Panc1 (cell line): ENCODE measurements around the gene ZBTB7B. TPM values are rescaled to one million over a fixed set of nuclear protein-coding genes. Genes with fewer than 3 reads are reported as not detected.

Experiments used
- ATAC-seq: fragments of 200-7000 bp; cut with Tn5 transposase; 2 replicates; pipeline ENCODE4 v1.9.1; 2020; ENCODE audit warnings: mild to moderate bottlenecking, moderate library complexity
- BruUV-seq: library from RNA; stranded (reverse); fragments of 400-500 nt; replicated peaks from 2 replicates; lab custom pipeline; 2021; lab: Mats Ljungman, UMichigan
- CTCF ChIA-PET: fragments of 300-600 bp; sonication (Branson Sonifier 250); formaldehyde crosslinking; loops from one replicate; lab custom pipeline; 2022; ENCODE audit warnings: antibody characterized with exemption; lab: Charles Lee
- POLR2A ChIA-PET: fragments of 300-600 bp; sonication (Branson Sonifier 250); formaldehyde crosslinking; loops from one replicate; lab custom pipeline; 2022; ENCODE audit warnings: antibody characterized with exemption; lab: Charles Lee
- DNase-seq: peaks from one replicate; pipeline ENCODE4 v3.0.0-alpha.2; 2010; ENCODE audit warnings: low read depth, low spot score
- H3K27ac ChIP-seq: 2 replicates; pipeline ENCODE4 v1.5.1; 2011; ENCODE audit warnings: mild to moderate bottlenecking, low read length, inconsistent platforms
- H3K27me3 ChIP-seq: fragments of 200-500 bp; sonication (Bioruptor generic); 2 replicates; pipeline ENCODE4 v1.6.0; 2014; ENCODE audit warnings: low read length, inconsistent platforms; ENCODE audit not compliant: control insufficient read depth, insufficient read depth
- H3K36me3 ChIP-seq: fragments of 200-500 bp; sonication (Bioruptor generic); 2 replicates; pipeline ENCODE4 v1.5.1; 2014; ENCODE audit warnings: inconsistent platforms, mild to moderate bottlenecking, low read length, moderate library complexity; ENCODE audit not compliant: control insufficient read depth, insufficient read depth
- H3K4me1 ChIP-seq: 2 replicates; pipeline ENCODE4 v1.5.1; 2011; ENCODE audit warnings: inconsistent platforms, mild to moderate bottlenecking, low read length, moderate library complexity; ENCODE audit not compliant: control insufficient read depth, insufficient read depth
- H3K4me3 ChIP-seq, 2 experiments: 2 replicates each; pipeline ENCODE4 v1.5.1; 2011 to 2012; ENCODE audit warnings: low read depth in 2 of 2, low read length in 2 of 2, mild to moderate bottlenecking in 2 of 2, inconsistent platforms in 1 of 2, moderate library complexity in 1 of 2
- H3K9me3 ChIP-seq: fragments of 200-500 bp; sonication (Bioruptor generic); 2 replicates; pipeline ENCODE4 v1.5.1; 2014; ENCODE audit warnings: low read depth, mild to moderate bottlenecking, inconsistent platforms, low read length, moderate library complexity; ENCODE audit not compliant: control insufficient read depth, insufficient read depth
- CTCF ChIP-seq: fragments of 450-650 bp; IDR thresholded peaks from 2 replicates; pipeline ENCODE4 v1.5.1; 2017; ENCODE audit warnings: mild to moderate bottlenecking
- POLR2AphosphoS5 ChIP-seq: IDR thresholded peaks from 2 replicates; pipeline ENCODE4 v1.6.1; 2012; ENCODE audit warnings: mild to moderate bottlenecking, low read depth, low read length, moderate library complexity
- SIN3A ChIP-seq: IDR thresholded peaks from 2 replicates; pipeline ENCODE4 v1.6.1; 2012; ENCODE audit warnings: low read depth, mild to moderate bottlenecking, low read length, moderate library complexity, borderline replicate concordance; ENCODE audit not compliant: insufficient read depth
- TCF7L2 ChIP-seq: IDR thresholded peaks from 2 replicates; pipeline ENCODE4 v1.6.1; 2011; ENCODE audit warnings: mild to moderate bottlenecking, low read depth, low read length, inconsistent platforms
- in situ Hi-C: cut with HindIII; loops from 2 replicates; pipeline ENCODE4 v1.10.0; 2016; ENCODE audit warnings: low sequenced_read_pairs, low pct_unique_long_range_greater_than_20kb
- intact Hi-C: fragments of 100-400 bp; cut with micrococcal nuclease; formaldehyde crosslinking; loops from one replicate; pipeline ENCODE4 v1.10.0; 2022; ENCODE audit not compliant: unreplicated experiment
- total RNA-seq: library from RNA; stranded (reverse); gene quantifications from one replicate; pipeline ENCODE4 v1.2.1, GENCODE V29; 2021; ENCODE audit not compliant: unreplicated experiment
- TF ChIP-seq, protein P1 (sequence below), 2 experiments: IDR thresholded peaks; 2 replicates each; pipeline ENCODE4 v1.6.1; 2011 to 2012; ENCODE audit warnings: low read depth in 2 of 2, control low read depth in 1 of 2, low read length in 1 of 2, mild to moderate bottlenecking in 1 of 2, moderate library complexity in 1 of 2; ENCODE audit not compliant: insufficient read depth in 1 of 2

ZBTB7B gene
- total RNA-seq, 1 experiment from 2014 or later = 55.8 TPM

DNA sequence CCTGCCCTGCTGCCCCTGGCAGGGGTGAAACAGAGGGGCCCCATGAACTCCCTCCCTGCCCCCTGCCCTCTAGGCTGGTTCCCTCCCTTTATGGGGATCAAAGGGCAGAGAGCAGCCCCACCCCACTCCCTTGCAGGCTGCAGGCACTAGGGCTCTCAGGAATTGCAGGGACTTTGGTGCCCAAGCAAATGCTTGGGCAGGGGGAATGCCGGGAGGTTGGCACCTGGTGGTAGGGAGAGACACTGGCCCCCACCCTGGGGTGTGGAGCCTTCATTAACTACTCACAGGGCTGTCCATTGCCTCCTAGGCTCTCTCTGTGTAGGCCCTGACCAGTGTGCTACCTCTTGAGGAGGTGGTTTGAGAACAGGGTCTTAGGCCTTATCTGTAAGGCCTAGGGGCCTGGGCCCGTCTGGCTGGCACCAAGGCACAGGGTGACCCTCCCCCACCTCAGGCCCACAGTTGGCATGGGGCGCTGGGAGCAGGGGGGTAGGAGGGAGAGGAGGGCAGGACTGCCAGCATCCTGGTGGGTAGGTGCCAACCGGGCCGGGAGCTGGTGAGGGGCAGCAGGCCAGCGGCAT is 4.7 kb downstream of the ZBTB7B start:
- in situ Hi-C loops (no loop called here), intact Hi-C loops (no loop called here)
- no TSS peak for BruUV-seq
- Histone ChIP-seq H3K9me3 (no peaks in the 10 kb centered on the region), H3K4me1 (peaks cover 45% of the 10 kb centered on the region), H3K27ac (no peak overlapping the region), H3K4me3 (no peak overlapping the region), H3K27me3 (no peaks in the 10 kb centered on the region), H3K36me3 (peaks cover 5% of the 10 kb centered on the region; the same call in 1 of the 2 replicates)
- ChIA-PET CTCF (interaction anchor here (0.6 to 0.7 kb wide), 2 partner anchors 31 to 74 kb away, joined by 3 read pairs; no protein-coding TSS in a partner anchor), POLR2A (interaction anchor here (0.7 kb wide), 1 partner anchor 15 kb away, joined by 3 read pairs; no protein-coding TSS in a partner anchor)
- DNase-seq (no peak), ATAC-seq (no peak)
- no peak for TF ChIP-seq CTCF
- TF ChIP-seq TCF7L2 = no peak
- no peak for TF ChIP-seq SIN3A
- TF ChIP-seq POLR2AphosphoS5 = no peak
- TF ChIP-seq, protein P1, sequence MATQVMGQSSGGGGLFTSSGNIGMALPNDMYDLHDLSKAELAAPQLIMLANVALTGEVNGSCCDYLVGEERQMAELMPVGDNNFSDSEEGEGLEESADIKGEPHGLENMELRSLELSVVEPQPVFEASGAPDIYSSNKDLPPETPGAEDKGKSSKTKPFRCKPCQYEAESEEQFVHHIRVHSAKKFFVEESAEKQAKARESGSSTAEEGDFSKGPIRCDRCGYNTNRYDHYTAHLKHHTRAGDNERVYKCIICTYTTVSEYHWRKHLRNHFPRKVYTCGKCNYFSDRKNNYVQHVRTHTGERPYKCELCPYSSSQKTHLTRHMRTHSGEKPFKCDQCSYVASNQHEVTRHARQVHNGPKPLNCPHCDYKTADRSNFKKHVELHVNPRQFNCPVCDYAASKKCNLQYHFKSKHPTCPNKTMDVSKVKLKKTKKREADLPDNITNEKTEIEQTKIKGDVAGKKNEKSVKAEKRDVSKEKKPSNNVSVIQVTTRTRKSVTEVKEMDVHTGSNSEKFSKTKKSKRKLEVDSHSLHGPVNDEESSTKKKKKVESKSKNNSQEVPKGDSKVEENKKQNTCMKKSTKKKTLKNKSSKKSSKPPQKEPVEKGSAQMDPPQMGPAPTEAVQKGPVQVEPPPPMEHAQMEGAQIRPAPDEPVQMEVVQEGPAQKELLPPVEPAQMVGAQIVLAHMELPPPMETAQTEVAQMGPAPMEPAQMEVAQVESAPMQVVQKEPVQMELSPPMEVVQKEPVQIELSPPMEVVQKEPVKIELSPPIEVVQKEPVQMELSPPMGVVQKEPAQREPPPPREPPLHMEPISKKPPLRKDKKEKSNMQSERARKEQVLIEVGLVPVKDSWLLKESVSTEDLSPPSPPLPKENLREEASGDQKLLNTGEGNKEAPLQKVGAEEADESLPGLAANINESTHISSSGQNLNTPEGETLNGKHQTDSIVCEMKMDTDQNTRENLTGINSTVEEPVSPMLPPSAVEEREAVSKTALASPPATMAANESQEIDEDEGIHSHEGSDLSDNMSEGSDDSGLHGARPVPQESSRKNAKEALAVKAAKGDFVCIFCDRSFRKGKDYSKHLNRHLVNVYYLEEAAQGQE (IDR thresholded peaks at IDR 0.05; ENCODE audit: insufficient read depth in 1 of 2, low read depth in 2 of 2, low read length in 1 of 2) = no peak

- intact Hi-C loops (no loop called here), in situ Hi-C loops (no loop called here)
- DNase-seq = no peak
- H3K27ac ChIP-seq = no peak overlapping the region
- CTCF ChIA-PET = interaction anchor here (0.7 kb wide), 1 partner anchor 75 kb away, joined by 3 read pairs; no protein-coding TSS in a partner anchor
- no peak for ATAC-seq
- no peak for TF ChIP-seq POLR2AphosphoS5
- TF ChIP-seq TCF7L2 = no peak
- TF ChIP-seq, protein P1 (IDR thresholded peaks at IDR 0.05; ENCODE audit: insufficient read depth in 1 of 2, low read depth in 2 of 2, low read length in 1 of 2) = no peak
- TF ChIP-seq CTCF = no peak
- no peak for TF ChIP-seq SIN3A
- POLR2A ChIA-PET = interaction anchor here (0.6 kb wide), 1 partner anchor 56 kb away, joined by 8 read pairs; no protein-coding TSS in a partner anchor
- H3K4me3 ChIP-seq = no peak overlapping the region
- no peaks in the 10 kb centered on the region for H3K27me3 ChIP-seq
- no TSS peak for BruUV-seq
- H3K4me1 ChIP-seq = peaks cover 54% of the 10 kb centered on the region
- no peaks in the 10 kb centered on the region for H3K9me3 ChIP-seq
- 0 out of 2 replicates have a peak, but pooled peaks cover 2% of the 10 kb centered on the region for H3K36me3 ChIP-seq
Observed at GRCh38 chr1:155008015-155008941, 5.7 kb downstream of the ZBTB7B start.
